Esophagus squamous epithelium (tissue), 4 donors: ENCODE measurements around the gene TRERF1.

ENCODE experiments used
- POLR2A ChIP-seq, 4 donors: fragments of 450-650 bp; IDR thresholded peaks; one replicate each; pipeline ENCODE4 v1.6.1; 2017; ENCODE audit warnings: antibody characterized with exemption in 4 of 4, mild to moderate bottlenecking in 4 of 4, moderate library complexity in 3 of 4
- TF ChIP-seq, protein P1 (sequence below), 6 experiments: fragments of 450-650 bp in 4 of 6; fragments of 200-600 bp in 2 of 6; sonication (generic) in 2 of 6; IDR thresholded peaks; one replicate each; pipeline ENCODE4 v1.5.1; 2016 to 2019; ENCODE audit warnings: antibody characterized with exemption in 6 of 6, mild to moderate bottlenecking in 4 of 6, moderate library complexity in 4 of 6

DNA sequence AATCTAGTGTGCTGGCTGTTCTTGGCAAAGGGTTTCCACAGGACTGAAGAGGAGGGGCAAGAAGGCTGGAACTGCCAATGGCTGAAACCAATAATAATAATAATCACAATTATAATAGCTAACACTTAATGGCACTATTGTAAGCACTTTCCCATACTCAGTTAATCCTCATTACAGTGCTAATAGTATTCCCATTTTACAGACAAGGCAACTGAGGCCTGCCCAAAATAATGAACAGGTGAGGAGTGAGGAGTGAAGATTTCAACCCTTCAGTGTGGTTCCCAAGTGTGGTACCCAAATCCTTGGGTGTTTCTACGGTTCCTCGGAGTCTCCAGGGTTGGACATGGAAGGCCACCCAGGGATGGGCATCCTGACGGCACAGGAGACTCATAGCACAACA lies 69.9 kb downstream of the TRERF1 start:
- TF ChIP-seq, protein P1, sequence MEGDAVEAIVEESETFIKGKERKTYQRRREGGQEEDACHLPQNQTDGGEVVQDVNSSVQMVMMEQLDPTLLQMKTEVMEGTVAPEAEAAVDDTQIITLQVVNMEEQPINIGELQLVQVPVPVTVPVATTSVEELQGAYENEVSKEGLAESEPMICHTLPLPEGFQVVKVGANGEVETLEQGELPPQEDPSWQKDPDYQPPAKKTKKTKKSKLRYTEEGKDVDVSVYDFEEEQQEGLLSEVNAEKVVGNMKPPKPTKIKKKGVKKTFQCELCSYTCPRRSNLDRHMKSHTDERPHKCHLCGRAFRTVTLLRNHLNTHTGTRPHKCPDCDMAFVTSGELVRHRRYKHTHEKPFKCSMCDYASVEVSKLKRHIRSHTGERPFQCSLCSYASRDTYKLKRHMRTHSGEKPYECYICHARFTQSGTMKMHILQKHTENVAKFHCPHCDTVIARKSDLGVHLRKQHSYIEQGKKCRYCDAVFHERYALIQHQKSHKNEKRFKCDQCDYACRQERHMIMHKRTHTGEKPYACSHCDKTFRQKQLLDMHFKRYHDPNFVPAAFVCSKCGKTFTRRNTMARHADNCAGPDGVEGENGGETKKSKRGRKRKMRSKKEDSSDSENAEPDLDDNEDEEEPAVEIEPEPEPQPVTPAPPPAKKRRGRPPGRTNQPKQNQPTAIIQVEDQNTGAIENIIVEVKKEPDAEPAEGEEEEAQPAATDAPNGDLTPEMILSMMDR (IDR thresholded peaks at IDR 0.05): no peak
- no peak for TF ChIP-seq POLR2A (IDR thresholded peaks at IDR 0.05)
